C1 segment of cervical spinal cord (tissue), 14 donors: ENCODE measurements around the gene BORCS5.
"Not testable (repeated sequence)": the region's sequence is repeated elsewhere in the genome, so short reads cannot be mapped to it uniquely, and the experiment has no call there.

Experiments used
- DNase-seq, 14 donors: peaks; one replicate each; lab custom pipeline; 2025; lab: John Stamatoyannopoulos, UW

BORCS5 gene

GRCh38 chr12:12356896-12357718 lies at the start of gene BORCS5:
Gene BORCS5, plus strand, starts transcription at chr12:12357078. Its CDS starts 374 bp downstream, at chr12:12357452.
- DNase-seq = peak; percentile 47 to 95 (median 89)

GRCh38 chr12:12310695-12311094 lies 46.2 kb upstream of the BORCS5 start:
- not testable (repeated sequence) for DNase-seq

GRCh38 chr12:12315838-12316237 lies 41.0 kb upstream of the BORCS5 start:
- no peak for DNase-seq

- DNase-seq = peak in 1 of 14 donors; percentile 2
Observed at GRCh38 chr12:12319451-12320183, 37.3 kb upstream of the BORCS5 start.

- DNase-seq = no peak
Observed at GRCh38 chr12:12323118-12323517, 33.8 kb upstream of the BORCS5 start.

GRCh38 chr12:12323591-12323990 lies 33.3 kb upstream of the BORCS5 start:
- DNase-seq = no peak

- no peak for DNase-seq
Observed at GRCh38 chr12:12326262-12326661, 30.6 kb upstream of the BORCS5 start.

- DNase-seq = peak in 2 of 14 donors; percentile 7 to 16
Observed at GRCh38 chr12:12327802-12328201, 29.1 kb upstream of the BORCS5 start.

- no peak for DNase-seq
Observed at GRCh38 chr12:12331244-12331771, 25.6 kb upstream of the BORCS5 start.

- DNase-seq = no peak
Observed at GRCh38 chr12:12331896-12332295, 25.0 kb upstream of the BORCS5 start.

- no peak for DNase-seq
Observed at GRCh38 chr12:12333407-12334366, 23.2 kb upstream of the BORCS5 start.

GRCh38 chr12:12334367-12335040 lies 22.4 kb upstream of the BORCS5 start:
- DNase-seq = peak in 5 of 14 donors; percentile 4 to 16 (median 13)

- DNase-seq = no peak
Observed at GRCh38 chr12:12336049-12336411, 20.8 kb upstream of the BORCS5 start.

- DNase-seq = no peak
Observed at GRCh38 chr12:12336511-12336910, 20.4 kb upstream of the BORCS5 start.

GRCh38 chr12:12338527-12339168 lies 18.2 kb upstream of the BORCS5 start:
- DNase-seq = no peak

GRCh38 chr12:12349711-12350665 lies 6.9 kb upstream of the BORCS5 start, which contains the start of gene MANSC1:
Gene MANSC1, minus strand, starts transcription at chr12:12350242. Its CDS starts 6,928 bp downstream, at chr12:12343314.
- peak in 11 of 14 donors; percentile 20 to 69 (median 46) for DNase-seq

- no peak for DNase-seq
Observed at GRCh38 chr12:12350868-12351463, 5.9 kb upstream of the BORCS5 start.

GRCh38 chr12:12351468-12352185 lies 5.3 kb upstream of the BORCS5 start:
- not testable (repeated sequence) for DNase-seq
